Mesothelial cell of epicardium (in vitro differentiated cells): Measurements from ENCODE around the gene LRRC45. TPM values are rescaled to one million over a fixed set of nuclear protein-coding genes. Genes with fewer than 3 reads are reported as not detected.

Experiments used
- DNase-seq, 2 experiments: peaks; one replicate each; pipeline ENCODE4 v3.0.0; 2021; ENCODE audit warnings: low spot score in 2 of 2; ENCODE audit not compliant: unreplicated experiment in 2 of 2
- H3K27ac Mint-ChIP-seq: 2 replicates; pipeline ENCODE4 v1.8.0; 2021; ENCODE audit warnings: mixed read lengths
- H3K27me3 Mint-ChIP-seq: 2 replicates; pipeline ENCODE4 v1.8.0; 2021; ENCODE audit warnings: low read depth, mixed read lengths
- H3K36me3 Mint-ChIP-seq: 2 replicates; pipeline ENCODE4 v1.8.0; 2021; ENCODE audit warnings: mixed read lengths
- H3K4me1 Mint-ChIP-seq: 2 replicates; pipeline ENCODE4 v1.8.0; 2021; ENCODE audit warnings: mixed read lengths
- H3K4me3 Mint-ChIP-seq: 2 replicates; pipeline ENCODE4 v1.8.0; 2021; ENCODE audit warnings: mild to moderate bottlenecking, moderate library complexity, mixed read lengths
- H3K9me3 Mint-ChIP-seq: 2 replicates; pipeline ENCODE4 v1.8.0; 2021; ENCODE audit warnings: mixed read lengths
- total RNA-seq: library from RNA; stranded (reverse); gene quantifications from 3 replicates; pipeline ENCODE4 v1.2.1, GENCODE V29; 2021
- TF ChIP-seq, protein P1 (sequence below): fragments of 200-600 bp; sonication (generic); IDR thresholded peaks from one replicate; pipeline ENCODE4 v1.5.0; 2021; ENCODE audit warnings: antibody characterized with exemption; ENCODE audit not compliant: unreplicated experiment

Gene LRRC45
- total RNA-seq, 1 donor from 2014 or later: 16.9 TPM

DNA sequence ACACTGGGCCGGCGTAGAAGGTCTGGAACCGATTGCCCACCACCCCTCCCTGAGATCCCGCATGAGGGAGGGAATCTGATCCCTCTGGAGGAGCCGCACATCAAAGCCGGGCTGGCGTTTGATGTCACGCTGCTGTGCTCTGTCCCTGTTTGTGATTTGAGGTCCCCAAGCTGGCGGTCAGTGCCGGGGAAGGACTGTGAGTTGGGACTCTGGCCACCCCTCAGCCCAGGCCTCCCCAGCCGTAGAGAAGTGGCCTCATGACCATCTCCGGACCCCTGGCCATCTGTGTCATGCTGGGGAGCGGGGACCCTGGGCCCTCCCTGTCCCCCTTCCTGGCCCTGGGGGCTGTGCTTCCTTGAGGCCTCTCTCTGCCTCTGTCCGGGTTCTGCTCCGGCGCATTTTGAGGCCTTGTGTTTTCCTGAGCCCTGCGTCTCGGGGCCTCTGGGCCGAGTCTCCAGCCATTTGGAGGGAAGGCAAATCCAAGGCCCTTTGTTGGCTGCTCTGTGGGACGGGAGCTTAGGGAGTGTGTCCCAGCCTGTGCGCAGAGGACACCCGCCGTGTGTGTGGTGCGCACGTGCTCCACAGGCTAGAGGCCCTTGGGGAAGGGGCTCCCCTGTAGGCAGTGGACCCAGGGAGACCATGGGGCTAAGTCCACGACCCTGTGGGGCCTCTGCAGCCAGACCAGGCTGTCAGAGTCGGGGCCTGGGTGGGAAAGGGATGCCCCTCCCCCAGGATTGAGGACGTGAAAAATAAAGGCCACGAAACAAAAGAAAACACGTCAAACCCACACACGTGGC is 30.6 kb upstream of the LRRC45 start:
- TF ChIP-seq, protein P1, sequence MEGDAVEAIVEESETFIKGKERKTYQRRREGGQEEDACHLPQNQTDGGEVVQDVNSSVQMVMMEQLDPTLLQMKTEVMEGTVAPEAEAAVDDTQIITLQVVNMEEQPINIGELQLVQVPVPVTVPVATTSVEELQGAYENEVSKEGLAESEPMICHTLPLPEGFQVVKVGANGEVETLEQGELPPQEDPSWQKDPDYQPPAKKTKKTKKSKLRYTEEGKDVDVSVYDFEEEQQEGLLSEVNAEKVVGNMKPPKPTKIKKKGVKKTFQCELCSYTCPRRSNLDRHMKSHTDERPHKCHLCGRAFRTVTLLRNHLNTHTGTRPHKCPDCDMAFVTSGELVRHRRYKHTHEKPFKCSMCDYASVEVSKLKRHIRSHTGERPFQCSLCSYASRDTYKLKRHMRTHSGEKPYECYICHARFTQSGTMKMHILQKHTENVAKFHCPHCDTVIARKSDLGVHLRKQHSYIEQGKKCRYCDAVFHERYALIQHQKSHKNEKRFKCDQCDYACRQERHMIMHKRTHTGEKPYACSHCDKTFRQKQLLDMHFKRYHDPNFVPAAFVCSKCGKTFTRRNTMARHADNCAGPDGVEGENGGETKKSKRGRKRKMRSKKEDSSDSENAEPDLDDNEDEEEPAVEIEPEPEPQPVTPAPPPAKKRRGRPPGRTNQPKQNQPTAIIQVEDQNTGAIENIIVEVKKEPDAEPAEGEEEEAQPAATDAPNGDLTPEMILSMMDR: no peak
- DNase-seq: peak in 1 of 2 experiments; percentile 20
- Mint-ChIP-seq H3K4me3 (no peak overlapping the region), H3K36me3 (peaks cover 17% of the 10 kb centered on the region), H3K27me3 (no peaks in the 10 kb centered on the region), H3K4me1 (peaks cover 15% of the 10 kb centered on the region), H3K27ac (peak overlapping the region; percentile 50), H3K9me3 (no peaks in the 10 kb centered on the region)

DNA sequence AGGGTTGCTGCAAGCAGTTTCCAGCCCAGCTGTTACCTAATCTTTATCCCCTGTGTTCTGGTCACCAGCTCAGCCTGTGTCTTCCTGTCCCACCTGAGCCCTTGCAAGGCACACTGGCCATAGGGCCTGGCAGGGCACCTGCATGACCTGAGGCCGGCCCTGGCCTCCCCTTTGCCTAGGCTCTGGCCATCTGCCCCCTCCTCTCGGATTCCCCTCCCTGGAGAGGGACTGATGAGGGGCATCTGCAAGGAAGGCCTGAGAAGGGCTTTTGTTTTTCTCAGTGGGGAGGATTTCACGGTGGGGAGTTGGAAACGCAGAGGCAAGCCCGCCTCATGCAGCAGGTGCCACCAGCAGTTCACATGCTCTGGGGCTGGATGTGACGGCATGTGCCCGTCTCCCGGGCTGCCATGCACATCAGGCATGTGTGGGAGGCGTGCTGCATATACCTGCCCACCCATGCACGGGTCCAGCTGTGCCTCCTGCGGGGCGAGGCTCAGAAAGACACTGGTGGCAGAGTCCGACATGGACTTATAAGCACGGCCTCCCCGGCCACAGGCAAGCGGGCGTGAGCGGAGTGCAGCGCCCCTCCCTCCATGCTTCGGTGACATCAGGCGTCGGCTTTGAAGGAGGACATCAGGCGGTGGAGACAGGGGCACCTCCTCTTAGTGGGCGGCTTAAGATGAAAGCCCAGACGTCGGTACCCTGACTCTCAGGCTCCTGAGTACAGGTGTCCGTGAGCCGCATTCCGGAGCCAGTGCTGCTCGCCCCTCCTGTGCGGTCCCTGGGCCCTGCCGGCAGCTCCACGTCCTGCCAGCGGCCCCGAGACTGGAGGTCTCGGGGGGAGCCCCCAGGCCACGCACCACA is 29.1 kb upstream of the LRRC45 start:
- TF ChIP-seq, protein P1: no peak
- Mint-ChIP-seq H3K9me3 (no peaks in the 10 kb centered on the region), H3K27me3 (no peaks in the 10 kb centered on the region), H3K36me3 (peaks cover 17% of the 10 kb centered on the region), H3K4me1 (peaks cover 18% of the 10 kb centered on the region), H3K4me3 (no peak overlapping the region), H3K27ac (peak overlapping the region; percentile 34)
- peak in 1 of 2 experiments; percentile 18 for DNase-seq

DNA sequence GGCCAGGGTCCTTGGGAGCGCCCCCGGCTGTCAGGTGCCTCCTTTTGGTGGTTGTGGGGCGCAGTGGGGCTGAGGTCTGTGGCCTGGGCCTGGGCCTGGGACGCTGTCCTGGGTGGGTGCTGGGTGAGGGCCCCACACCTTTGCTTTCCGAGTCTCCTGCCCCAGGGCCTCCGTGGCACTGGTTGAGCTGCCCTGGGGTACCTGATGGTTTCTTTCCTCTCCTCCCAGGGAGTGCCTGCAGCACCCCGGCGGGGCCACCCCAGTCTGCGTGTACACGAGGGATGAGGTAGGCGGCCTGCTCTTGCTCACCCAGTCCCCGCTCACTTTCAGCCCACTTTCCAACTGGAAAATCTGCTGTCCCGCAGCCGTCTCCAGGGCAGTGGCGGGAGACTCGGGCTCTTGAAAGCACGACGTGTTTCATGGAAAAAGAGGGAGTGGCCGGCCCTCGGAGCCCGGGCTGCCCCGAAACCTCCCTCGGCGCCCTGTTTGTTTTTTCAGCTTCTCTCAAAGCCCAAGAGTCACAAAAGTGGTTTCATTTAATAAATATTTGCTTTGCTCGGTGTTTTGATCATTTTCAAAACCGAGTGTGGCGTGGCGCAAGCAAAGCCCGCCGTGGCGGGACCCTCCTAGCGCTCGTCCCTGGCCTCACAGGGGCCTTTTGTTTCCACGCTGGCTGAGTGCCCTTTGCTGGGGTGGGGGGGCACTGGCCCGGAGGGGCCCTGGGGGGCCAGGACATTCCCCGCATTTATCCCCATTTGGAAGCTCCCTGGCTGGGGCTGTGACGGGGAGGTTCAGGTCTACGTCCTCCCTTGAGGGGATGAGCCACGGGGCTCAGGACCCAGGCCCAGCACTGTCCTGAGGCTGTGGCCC is 28.3 kb upstream of the LRRC45 start:
- no peak overlapping the region for H3K27ac Mint-ChIP-seq
- H3K4me1 Mint-ChIP-seq: peaks cover 18% of the 10 kb centered on the region
- H3K36me3 Mint-ChIP-seq: peaks cover 12% of the 10 kb centered on the region
- H3K27me3 Mint-ChIP-seq: no peaks in the 10 kb centered on the region
- H3K9me3 Mint-ChIP-seq: no peaks in the 10 kb centered on the region
- no peak overlapping the region for H3K4me3 Mint-ChIP-seq
- DNase-seq: peak in 1 of 2 experiments; percentile 14
- TF ChIP-seq, protein P1: no peak

DNA sequence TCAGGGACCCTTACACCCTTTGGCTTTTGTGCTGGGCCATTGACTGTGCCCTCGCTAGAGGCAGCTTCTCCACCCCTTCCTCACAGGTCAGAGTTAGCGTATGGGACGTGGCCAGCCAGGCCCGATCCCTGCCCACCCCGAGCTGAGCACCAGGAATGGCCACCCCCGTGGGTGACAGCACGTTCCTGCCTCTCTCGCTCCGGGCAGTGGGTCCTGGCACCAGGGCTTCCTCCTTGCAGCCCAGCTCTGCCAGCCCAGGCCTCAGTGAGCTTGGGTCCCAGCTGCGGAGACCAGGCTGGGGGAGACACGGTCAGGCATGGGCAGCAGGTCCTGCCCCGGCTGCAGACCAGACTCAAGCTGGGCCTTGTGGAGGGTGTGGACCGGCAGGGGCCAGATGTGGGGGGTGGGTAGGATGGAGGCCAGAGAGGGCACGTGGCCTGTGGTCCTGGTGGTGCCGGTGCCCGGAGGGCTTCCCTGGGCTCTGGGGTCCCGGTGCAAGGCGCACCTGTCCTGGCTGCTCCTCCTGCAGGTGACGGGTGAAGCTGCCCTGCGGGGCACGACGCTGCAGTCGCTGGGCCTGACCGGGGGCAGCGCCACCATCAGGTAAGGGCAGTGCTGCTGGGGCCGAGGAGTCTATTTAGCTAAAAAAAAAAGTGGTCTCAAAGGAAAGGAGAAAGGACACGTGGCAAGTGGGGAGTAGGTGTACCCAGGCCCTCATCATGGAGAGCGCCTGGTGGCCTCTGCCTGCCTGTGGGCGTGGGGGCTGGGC is 27.5 kb upstream of the LRRC45 start:
- peaks cover 21% of the 10 kb centered on the region for H3K4me1 Mint-ChIP-seq
- H3K27ac Mint-ChIP-seq: no peak overlapping the region
- H3K36me3 Mint-ChIP-seq: peaks cover 8% of the 10 kb centered on the region
- H3K4me3 Mint-ChIP-seq: no peak overlapping the region
- no peaks in the 10 kb centered on the region for H3K27me3 Mint-ChIP-seq
- no peaks in the 10 kb centered on the region for H3K9me3 Mint-ChIP-seq
- peak in 1 of 2 experiments; percentile 13 for DNase-seq
- TF ChIP-seq, protein P1: no peak
